Ovary (tissue), 3 donors: ENCODE data around the gene KIF23.

Experiments used
- CTCF ChIP-seq, 3 donors: fragments of 450-650 bp in 2 of 3; fragments of 200-600 bp in 1 of 3; IDR thresholded peaks; one replicate each; pipeline versions ENCODE4 v1.5.1 to v1.8.0; 2016 to 2022; ENCODE audit warnings: antibody characterized with exemption in 3 of 3, mild to moderate bottlenecking in 1 of 3
- EP300 ChIP-seq: sonication (generic); formaldehyde crosslinking; IDR thresholded peaks from one replicate; pipeline ENCODE4 v1.6.1; 2017; ENCODE audit warnings: antibody characterized with exemption
- POLR2A ChIP-seq: fragments of 450-650 bp; IDR thresholded peaks from one replicate; pipeline ENCODE4 v1.6.1; 2017; ENCODE audit warnings: antibody characterized with exemption, mild to moderate bottlenecking, moderate library complexity
- donor health status: DM: no; HTN: no; CAD: no.

- no peak for TF ChIP-seq CTCF (IDR thresholded peaks at IDR 0.05)
- no peak for TF ChIP-seq POLR2A
- TF ChIP-seq EP300, result no peak
Observed at GRCh38 chr15:69446953-69447352, 32.8 kb downstream of the KIF23 start.
